ENCODE results near the gene FRMPD4. TPM values are rescaled to one million over a fixed set of nuclear protein-coding genes. Genes with fewer than 3 reads are reported as not detected.

The FRMPD4 gene
- total RNA-seq, 1 experiment from 2014 or later: not detected

DNA sequence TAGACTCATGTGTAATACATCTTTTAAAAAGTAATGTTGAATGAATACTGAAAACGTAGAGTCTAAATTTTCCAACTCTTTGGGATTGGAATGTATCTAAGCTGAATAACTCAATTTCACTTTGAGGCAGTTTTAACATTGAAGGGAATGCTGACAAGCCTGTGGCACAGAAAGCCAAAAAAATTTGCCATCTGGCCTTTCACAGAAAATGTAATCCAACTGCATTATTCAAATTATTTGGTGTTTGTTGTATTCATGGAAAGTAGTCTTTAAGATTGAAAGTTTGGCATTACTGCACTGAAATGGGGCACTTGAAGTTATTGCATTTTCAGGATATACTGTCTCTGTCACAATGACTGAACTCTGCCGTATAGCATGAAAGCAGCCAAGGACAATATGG lies 186.9 kb downstream of the FRMPD4 start:
- no peak for TF ChIP-seq EZH2 (IDR thresholded peaks at IDR 0.05; ENCODE audit: low read depth)
- TF ChIP-seq, protein P1, sequence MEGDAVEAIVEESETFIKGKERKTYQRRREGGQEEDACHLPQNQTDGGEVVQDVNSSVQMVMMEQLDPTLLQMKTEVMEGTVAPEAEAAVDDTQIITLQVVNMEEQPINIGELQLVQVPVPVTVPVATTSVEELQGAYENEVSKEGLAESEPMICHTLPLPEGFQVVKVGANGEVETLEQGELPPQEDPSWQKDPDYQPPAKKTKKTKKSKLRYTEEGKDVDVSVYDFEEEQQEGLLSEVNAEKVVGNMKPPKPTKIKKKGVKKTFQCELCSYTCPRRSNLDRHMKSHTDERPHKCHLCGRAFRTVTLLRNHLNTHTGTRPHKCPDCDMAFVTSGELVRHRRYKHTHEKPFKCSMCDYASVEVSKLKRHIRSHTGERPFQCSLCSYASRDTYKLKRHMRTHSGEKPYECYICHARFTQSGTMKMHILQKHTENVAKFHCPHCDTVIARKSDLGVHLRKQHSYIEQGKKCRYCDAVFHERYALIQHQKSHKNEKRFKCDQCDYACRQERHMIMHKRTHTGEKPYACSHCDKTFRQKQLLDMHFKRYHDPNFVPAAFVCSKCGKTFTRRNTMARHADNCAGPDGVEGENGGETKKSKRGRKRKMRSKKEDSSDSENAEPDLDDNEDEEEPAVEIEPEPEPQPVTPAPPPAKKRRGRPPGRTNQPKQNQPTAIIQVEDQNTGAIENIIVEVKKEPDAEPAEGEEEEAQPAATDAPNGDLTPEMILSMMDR (conservative IDR thresholded peaks at IDR 0.05): no peak
- BruUV-seq (replicated peaks): no TSS peak
- Histone ChIP-seq H3K9me2 (ENCODE audit: insufficient read depth) (no peaks in the 10 kb centered on the region), H3K9me3 (ENCODE audit: insufficient read depth, low read depth) (no peaks in the 10 kb centered on the region), H3K4me2 (no peak overlapping the region), H4K20me1 (ENCODE audit: insufficient read depth) (no peaks in the 10 kb centered on the region), H3K79me2 (ENCODE audit: low read depth) (no peaks in the 10 kb centered on the region), H3K27ac (no peak overlapping the region), H3K27me3 (ENCODE audit: insufficient read depth, low read depth) (no peaks in the 10 kb centered on the region), H2AFZ (no peak overlapping the region), H3K4me1 (replicated peaks; ENCODE audit: insufficient read depth) (no peaks in the 10 kb centered on the region), H3K36me3 (ENCODE audit: low read depth) (no peaks in the 10 kb centered on the region), H3F3A (ENCODE audit: insufficient read depth, low read depth) (no peaks in the 10 kb centered on the region), H3K4me3 (no peak overlapping the region)
- DNase-seq: no peak
- CTCF ChIA-PET: no interaction called here
- POLR2A ChIA-PET (ENCODE audit: unreplicated experiment): no interaction called here
- intact Hi-C loops (cut with micrococcal nuclease; ENCODE audit: unreplicated experiment): no loop called here

DNA sequence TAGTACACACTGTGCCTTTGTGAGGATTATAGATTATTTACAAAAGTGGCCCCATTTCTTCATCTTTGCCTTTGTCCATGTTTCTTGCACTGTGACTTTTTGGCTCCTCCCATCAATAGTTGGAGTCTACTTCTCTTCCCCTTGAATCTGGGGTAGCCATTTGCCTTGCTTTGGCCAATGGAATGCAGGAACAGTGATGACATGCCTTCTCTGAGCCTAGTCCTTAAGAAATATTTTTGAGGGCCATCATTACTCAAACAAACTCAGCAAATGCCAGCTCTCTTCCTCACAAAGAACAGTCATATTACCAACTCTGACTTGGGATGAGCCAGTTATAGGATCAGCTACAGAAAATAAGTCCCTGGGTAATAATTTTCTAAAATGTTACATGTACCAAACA lies 189.6 kb downstream of the FRMPD4 start:
- ChIA-PET CTCF (no interaction called here), POLR2A (ENCODE audit: unreplicated experiment) (no interaction called here)
- no peak overlapping the region for H2AFZ ChIP-seq
- H3K9me3 ChIP-seq (ENCODE audit: insufficient read depth, low read depth): no peaks in the 10 kb centered on the region
- H4K20me1 ChIP-seq (ENCODE audit: insufficient read depth): no peaks in the 10 kb centered on the region
- no peak overlapping the region for H3K4me2 ChIP-seq
- H3F3A ChIP-seq (ENCODE audit: insufficient read depth, low read depth): no peaks in the 10 kb centered on the region
- BruUV-seq (replicated peaks): no TSS peak
- no peaks in the 10 kb centered on the region for H3K36me3 ChIP-seq (ENCODE audit: low read depth)
- H3K79me2 ChIP-seq (ENCODE audit: low read depth): no peaks in the 10 kb centered on the region
- no peak for TF ChIP-seq EZH2 (IDR thresholded peaks at IDR 0.05; ENCODE audit: low read depth)
- TF ChIP-seq, protein P1 (conservative IDR thresholded peaks at IDR 0.05): no peak
- H3K27ac ChIP-seq: no peak overlapping the region
- no peaks in the 10 kb centered on the region for H3K9me2 ChIP-seq (ENCODE audit: insufficient read depth)
- intact Hi-C loops (cut with micrococcal nuclease; ENCODE audit: unreplicated experiment): no loop called here
- H3K27me3 ChIP-seq (ENCODE audit: insufficient read depth, low read depth): no peaks in the 10 kb centered on the region
- no peak for DNase-seq
- H3K4me3 ChIP-seq: no peak overlapping the region
- H3K4me1 ChIP-seq (replicated peaks; ENCODE audit: insufficient read depth): no peaks in the 10 kb centered on the region

DNA sequence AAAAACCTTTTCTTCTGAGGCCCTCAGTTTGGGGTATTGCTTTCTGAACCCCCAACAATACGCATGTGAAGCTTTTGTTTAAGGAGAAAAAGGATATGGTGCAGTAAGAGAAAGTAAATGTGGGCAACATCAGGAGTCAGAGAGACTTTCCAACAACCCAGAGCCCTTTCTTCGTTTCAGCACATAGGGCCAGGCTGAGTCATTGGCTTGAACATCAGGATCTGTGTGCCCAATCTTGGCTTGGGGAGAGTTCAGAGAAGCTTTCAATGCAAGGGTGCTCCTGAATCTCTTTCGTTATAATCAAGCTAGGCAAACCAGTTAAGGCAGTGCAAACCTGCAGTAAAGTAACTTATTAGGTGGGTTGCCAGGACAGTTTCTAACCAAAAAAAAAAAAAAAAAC lies 191.2 kb downstream of the FRMPD4 start:
- no peaks in the 10 kb centered on the region for H3K27me3 ChIP-seq (ENCODE audit: insufficient read depth, low read depth)
- H2AFZ ChIP-seq: no peak overlapping the region
- no peaks in the 10 kb centered on the region for H3K9me3 ChIP-seq (ENCODE audit: insufficient read depth, low read depth)
- H3K4me1 ChIP-seq (replicated peaks; ENCODE audit: insufficient read depth): no peaks in the 10 kb centered on the region
- H3K4me2 ChIP-seq: no peak overlapping the region
- ChIA-PET POLR2A (ENCODE audit: unreplicated experiment) (no interaction called here), CTCF (interaction anchor here (0.7 kb wide), 1 partner anchor 249 kb away, joined by 6 read pairs; no protein-coding TSS in a partner anchor)
- no peaks in the 10 kb centered on the region for H3K9me2 ChIP-seq (ENCODE audit: insufficient read depth)
- H4K20me1 ChIP-seq (ENCODE audit: insufficient read depth): no peaks in the 10 kb centered on the region
- H3F3A ChIP-seq (ENCODE audit: insufficient read depth, low read depth): no peaks in the 10 kb centered on the region
- TF ChIP-seq EZH2 (IDR thresholded peaks at IDR 0.05; ENCODE audit: low read depth): no peak
- TF ChIP-seq, protein P1 (conservative IDR thresholded peaks at IDR 0.05): no peak
- no peak for DNase-seq
- no peaks in the 10 kb centered on the region for H3K36me3 ChIP-seq (ENCODE audit: low read depth)
- no TSS peak for BruUV-seq (replicated peaks)
- no peak overlapping the region for H3K27ac ChIP-seq
- H3K79me2 ChIP-seq (ENCODE audit: low read depth): no peaks in the 10 kb centered on the region
- H3K4me3 ChIP-seq: no peak overlapping the region
- intact Hi-C loops (cut with micrococcal nuclease; ENCODE audit: unreplicated experiment): no loop called here

Measured in PC-9 (cell line).